ENCODE data around the gene HBG1. TPM values are rescaled to one million over a fixed set of nuclear protein-coding genes. Genes with fewer than 3 reads are reported as not detected.
"Not testable (repeated sequence)": the region's sequence is repeated elsewhere in the genome, so short reads cannot be mapped to it uniquely, and the experiment has no call there.

The HBG1 gene
- total RNA-seq, 1 donor from 2014 or later = not detected

- Mint-ChIP-seq H3K36me3 (ENCODE audit: low read depth) (no peaks in the 10 kb centered on the region), H3K4me3 (no peak overlapping the region), H3K9me3 (no peaks in the 10 kb centered on the region), H3K27me3 (ENCODE audit: low read depth) (peaks cover 2% of the 10 kb centered on the region), H3K27ac (ENCODE audit: unreplicated experiment) (no peak overlapping the region), H3K4me1 (no peaks in the 10 kb centered on the region)
- TF ChIP-seq, protein P1, sequence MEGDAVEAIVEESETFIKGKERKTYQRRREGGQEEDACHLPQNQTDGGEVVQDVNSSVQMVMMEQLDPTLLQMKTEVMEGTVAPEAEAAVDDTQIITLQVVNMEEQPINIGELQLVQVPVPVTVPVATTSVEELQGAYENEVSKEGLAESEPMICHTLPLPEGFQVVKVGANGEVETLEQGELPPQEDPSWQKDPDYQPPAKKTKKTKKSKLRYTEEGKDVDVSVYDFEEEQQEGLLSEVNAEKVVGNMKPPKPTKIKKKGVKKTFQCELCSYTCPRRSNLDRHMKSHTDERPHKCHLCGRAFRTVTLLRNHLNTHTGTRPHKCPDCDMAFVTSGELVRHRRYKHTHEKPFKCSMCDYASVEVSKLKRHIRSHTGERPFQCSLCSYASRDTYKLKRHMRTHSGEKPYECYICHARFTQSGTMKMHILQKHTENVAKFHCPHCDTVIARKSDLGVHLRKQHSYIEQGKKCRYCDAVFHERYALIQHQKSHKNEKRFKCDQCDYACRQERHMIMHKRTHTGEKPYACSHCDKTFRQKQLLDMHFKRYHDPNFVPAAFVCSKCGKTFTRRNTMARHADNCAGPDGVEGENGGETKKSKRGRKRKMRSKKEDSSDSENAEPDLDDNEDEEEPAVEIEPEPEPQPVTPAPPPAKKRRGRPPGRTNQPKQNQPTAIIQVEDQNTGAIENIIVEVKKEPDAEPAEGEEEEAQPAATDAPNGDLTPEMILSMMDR (conservative IDR thresholded peaks at IDR 0.05) = no peak
- no peak for DNase-seq (ENCODE audit: low read depth, low spot score)
These were observed 17.4 kb upstream of the HBG1 start for GRCh38 chr11:5267033-5267563.

DNA sequence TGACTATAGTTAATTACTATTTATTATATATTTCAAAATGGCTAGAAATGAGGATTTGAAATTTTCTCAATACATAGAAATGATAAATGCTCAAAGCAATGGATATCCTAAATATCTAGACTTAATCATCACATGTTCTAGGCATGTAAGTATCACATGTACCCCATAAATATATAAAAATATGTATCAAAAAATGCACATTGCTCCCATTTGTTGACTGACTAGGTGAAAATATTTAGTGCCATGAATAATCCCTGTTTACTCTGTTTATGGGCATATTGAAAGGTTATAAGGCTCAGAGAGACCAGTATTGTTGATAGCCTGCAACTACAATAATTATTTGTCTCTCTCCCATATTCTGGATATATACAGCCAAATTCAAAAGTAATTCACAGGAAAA, 17.0 kb upstream of the HBG1 start:
- no peak for DNase-seq (ENCODE audit: low read depth, low spot score)
- TF ChIP-seq, protein P1 (conservative IDR thresholded peaks at IDR 0.05) = no peak
- H3K27ac Mint-ChIP-seq (ENCODE audit: unreplicated experiment) = no peak overlapping the region
- H3K9me3 Mint-ChIP-seq = no peaks in the 10 kb centered on the region
- no peak overlapping the region for H3K4me3 Mint-ChIP-seq
- H3K27me3 Mint-ChIP-seq (ENCODE audit: low read depth) = peaks cover 2% of the 10 kb centered on the region
- no peaks in the 10 kb centered on the region for H3K4me1 Mint-ChIP-seq
- H3K36me3 Mint-ChIP-seq (ENCODE audit: low read depth) = no peaks in the 10 kb centered on the region

GRCh38 chr11:5265832-5266231, 16.2 kb upstream of the HBG1 start:
- no peak overlapping the region for H3K4me3 Mint-ChIP-seq
- no peaks in the 10 kb centered on the region for H3K4me1 Mint-ChIP-seq
- no peaks in the 10 kb centered on the region for H3K36me3 Mint-ChIP-seq (ENCODE audit: low read depth)
- DNase-seq (ENCODE audit: low read depth, low spot score) = no peak
- no peaks in the 10 kb centered on the region for H3K9me3 Mint-ChIP-seq
- H3K27ac Mint-ChIP-seq (ENCODE audit: unreplicated experiment) = no peak overlapping the region
- H3K27me3 Mint-ChIP-seq (ENCODE audit: low read depth) = peaks cover 2% of the 10 kb centered on the region
- TF ChIP-seq, protein P1 (conservative IDR thresholded peaks at IDR 0.05) = no peak

GRCh38 chr11:5258543-5259262, 9.0 kb upstream of the HBG1 start:
- peaks cover 5% of the 10 kb centered on the region for H3K9me3 Mint-ChIP-seq
- no peak overlapping the region for H3K27ac Mint-ChIP-seq (ENCODE audit: unreplicated experiment)
- no peaks in the 10 kb centered on the region for H3K27me3 Mint-ChIP-seq (ENCODE audit: low read depth)
- no peaks in the 10 kb centered on the region for H3K36me3 Mint-ChIP-seq (ENCODE audit: low read depth)
- TF ChIP-seq, protein P1 (conservative IDR thresholded peaks at IDR 0.05) = no peak
- H3K4me1 Mint-ChIP-seq = peaks cover 4% of the 10 kb centered on the region
- no peak overlapping the region for H3K4me3 Mint-ChIP-seq
- DNase-seq (ENCODE audit: low read depth, low spot score) = no peak

GRCh38 chr11:5257296-5257695, 7.6 kb upstream of the HBG1 start:
- peaks cover 4% of the 10 kb centered on the region for H3K4me1 Mint-ChIP-seq
- H3K36me3 Mint-ChIP-seq (ENCODE audit: low read depth) = no peaks in the 10 kb centered on the region
- H3K4me3 Mint-ChIP-seq = no peak overlapping the region
- H3K9me3 Mint-ChIP-seq = peaks cover 5% of the 10 kb centered on the region
- DNase-seq (ENCODE audit: low read depth, low spot score) = no peak
- no peak overlapping the region for H3K27ac Mint-ChIP-seq (ENCODE audit: unreplicated experiment)
- TF ChIP-seq, protein P1 (conservative IDR thresholded peaks at IDR 0.05) = no peak
- H3K27me3 Mint-ChIP-seq (ENCODE audit: low read depth) = no peaks in the 10 kb centered on the region

DNA sequence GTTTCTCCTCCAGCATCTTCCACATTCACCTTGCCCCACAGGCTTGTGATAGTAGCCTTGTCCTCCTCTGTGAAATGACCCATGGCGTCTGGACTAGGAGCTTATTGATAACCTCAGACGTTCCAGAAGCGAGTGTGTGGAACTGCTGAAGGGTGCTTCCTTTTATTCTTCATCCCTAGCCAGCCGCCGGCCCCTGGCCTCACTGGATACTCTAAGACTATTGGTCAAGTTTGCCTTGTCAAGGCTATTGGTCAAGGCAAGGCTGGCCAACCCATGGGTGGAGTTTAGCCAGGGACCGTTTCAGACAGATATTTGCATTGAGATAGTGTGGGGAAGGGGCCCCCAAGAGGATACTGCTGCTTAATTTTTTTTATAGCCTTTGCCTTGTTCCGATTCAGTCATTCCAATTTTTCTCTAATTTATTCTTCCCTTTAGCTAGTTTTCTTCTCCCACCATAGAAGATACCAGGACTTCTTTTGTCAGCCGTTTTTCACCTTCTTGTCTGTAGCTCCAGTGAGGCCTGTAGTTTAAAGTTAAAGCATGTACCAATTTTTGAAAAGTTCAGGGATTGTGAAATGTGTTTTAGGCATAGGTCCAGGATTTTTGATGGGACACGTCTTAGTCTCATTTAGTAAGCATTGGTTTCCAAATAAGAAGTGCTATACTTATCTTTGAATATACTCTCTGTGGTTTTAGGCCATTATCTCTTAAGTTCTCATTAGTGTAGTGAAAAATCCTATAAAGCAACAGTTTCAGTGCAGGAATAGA, 5.2 kb upstream of the HBG1 start, which contains the start of gene HBG2:
TSS of gene HBG2 (minus strand) at position 136 of the 768 bp plus-strand sequence. CDS start at position 83, 53 bp downstream.
- not testable (repeated sequence) for H3K9me3 Mint-ChIP-seq; DNase-seq (ENCODE audit: low read depth, low spot score); H3K27ac Mint-ChIP-seq (ENCODE audit: unreplicated experiment); H3K36me3 Mint-ChIP-seq (ENCODE audit: low read depth); H3K4me1 Mint-ChIP-seq; H3K4me3 Mint-ChIP-seq; H3K27me3 Mint-ChIP-seq (ENCODE audit: low read depth)

DNA sequence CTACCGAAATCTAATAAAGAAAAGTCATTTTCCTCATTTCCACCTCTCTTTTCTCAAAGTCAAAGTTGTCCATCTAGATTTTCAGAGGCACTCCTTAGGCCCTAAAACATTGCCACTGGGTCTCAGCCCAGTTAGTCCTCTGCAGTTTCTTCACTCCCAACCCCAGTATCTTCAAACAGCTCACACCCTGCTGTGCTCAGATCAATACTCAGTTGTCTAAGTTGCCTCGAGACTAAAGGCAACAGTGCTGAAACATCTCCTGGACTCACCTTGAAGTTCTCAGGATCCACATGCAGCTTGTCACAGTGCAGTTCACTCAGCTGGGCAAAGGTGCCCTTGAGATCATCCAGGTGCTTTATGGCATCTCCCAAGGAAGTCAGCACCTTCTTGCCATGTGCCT, 4.4 kb upstream of the HBG1 start:
- not testable (repeated sequence) for DNase-seq (ENCODE audit: low read depth, low spot score); H3K27ac Mint-ChIP-seq (ENCODE audit: unreplicated experiment); H3K4me1 Mint-ChIP-seq; H3K9me3 Mint-ChIP-seq; H3K27me3 Mint-ChIP-seq (ENCODE audit: low read depth); H3K36me3 Mint-ChIP-seq (ENCODE audit: low read depth); H3K4me3 Mint-ChIP-seq

DNA sequence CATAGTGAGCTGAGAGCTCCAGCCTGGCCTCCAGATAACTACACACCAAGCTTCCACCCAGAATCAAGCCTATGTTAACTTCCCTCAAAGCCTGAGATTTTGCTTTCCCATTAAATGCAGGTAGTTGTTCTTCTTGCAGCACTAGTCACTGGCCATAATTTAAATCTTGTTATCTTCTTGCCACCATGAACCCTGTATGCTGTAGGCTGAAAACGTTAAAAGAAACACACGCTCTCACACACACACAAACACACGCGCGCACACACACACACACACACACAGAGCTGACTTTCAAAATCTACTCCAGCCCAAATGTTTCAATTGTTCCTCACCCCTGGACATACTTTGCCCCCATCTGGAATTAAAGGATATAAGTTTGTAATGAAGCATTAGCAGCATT, 3.8 kb upstream of the HBG1 start:
- not testable (repeated sequence) for H3K36me3 Mint-ChIP-seq (ENCODE audit: low read depth); H3K27ac Mint-ChIP-seq (ENCODE audit: unreplicated experiment); DNase-seq (ENCODE audit: low read depth, low spot score); H3K4me1 Mint-ChIP-seq; H3K9me3 Mint-ChIP-seq; H3K27me3 Mint-ChIP-seq (ENCODE audit: low read depth); H3K4me3 Mint-ChIP-seq

Measured in neural crest cell (in vitro differentiated cells).